NCI-H128 (cell line): ENCODE data around the gene GAS2L1.

Source experiments
- DNase-seq: peaks from one replicate; lab custom pipeline; 2025; ENCODE audit not compliant: unreplicated experiment; lab: John Stamatoyannopoulos, UW

Gene GAS2L1

DNA sequence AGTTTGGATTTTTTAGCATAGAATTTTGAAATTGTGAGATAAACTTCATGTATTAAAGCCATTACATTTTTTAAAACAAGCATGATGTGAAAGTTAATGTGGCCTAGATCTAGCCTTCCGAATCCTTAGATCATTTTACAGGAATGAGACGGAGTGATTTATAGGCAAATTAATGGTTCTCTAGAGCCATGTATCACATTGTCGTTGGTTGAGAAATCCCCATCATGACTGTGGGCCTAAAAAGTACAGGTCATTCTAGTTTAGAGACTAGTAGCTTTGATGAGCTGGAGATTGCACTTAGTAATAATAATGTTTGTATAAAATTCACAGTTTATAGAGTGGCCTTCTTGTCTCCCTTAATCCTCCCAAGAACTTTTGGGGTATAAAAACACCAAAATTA lies 31.3 kb upstream of the GAS2L1 start:
- no peak for DNase-seq

DNA sequence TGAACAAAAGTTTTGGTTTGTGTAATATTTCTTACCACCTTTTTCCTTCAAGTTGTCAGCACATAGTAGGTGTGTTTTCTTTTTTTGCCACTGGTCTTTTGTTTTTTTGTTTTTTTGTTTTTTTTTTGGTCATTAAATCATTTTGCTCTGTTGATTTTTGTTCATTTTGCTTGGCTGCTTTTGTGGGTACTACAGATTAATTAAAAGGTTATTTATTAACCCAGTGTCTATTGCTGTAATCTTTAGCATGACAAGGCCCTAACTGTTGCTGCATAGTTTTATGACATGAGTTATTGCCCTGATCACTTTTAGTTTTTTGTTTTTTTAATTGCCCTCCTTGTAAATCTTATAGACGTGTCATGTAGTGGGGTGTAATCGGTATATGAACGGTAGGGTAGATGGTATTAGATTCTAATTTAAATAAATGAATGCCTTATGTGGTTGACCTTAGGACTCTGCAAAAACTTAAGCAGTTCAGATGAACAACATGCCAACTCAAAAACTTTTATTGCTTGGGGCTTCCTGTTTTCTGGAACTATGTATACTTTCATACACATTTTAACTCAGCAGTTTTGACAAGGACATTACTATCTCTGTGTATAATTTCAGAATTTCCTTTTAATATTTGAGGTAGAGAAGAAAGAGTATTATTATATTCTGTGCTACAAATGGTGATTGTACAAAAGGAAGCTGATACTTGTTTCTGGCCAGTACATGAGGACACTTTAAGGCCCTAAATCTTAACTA lies 30.5 kb upstream of the GAS2L1 start:
- no peak for DNase-seq

DNA sequence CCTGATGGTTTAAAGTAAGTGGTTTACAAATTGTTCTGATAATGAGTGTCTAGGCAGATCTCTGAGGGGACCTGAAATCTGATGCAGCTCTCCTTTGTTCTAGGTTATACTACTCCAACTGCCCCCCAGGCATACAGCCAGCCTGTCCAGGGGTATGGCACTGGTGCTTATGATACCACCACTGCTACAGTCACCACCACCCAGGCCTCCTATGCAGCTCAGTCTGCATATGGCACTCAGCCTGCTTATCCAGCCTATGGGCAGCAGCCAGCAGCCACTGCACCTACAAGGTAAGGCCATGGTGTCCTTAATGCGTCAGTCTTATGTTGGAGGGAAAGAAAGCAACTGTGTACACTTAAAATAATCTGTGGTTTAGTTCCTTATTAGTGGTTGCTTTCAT lies 28.5 kb upstream of the GAS2L1 start:
- DNase-seq, result no peak

DNA sequence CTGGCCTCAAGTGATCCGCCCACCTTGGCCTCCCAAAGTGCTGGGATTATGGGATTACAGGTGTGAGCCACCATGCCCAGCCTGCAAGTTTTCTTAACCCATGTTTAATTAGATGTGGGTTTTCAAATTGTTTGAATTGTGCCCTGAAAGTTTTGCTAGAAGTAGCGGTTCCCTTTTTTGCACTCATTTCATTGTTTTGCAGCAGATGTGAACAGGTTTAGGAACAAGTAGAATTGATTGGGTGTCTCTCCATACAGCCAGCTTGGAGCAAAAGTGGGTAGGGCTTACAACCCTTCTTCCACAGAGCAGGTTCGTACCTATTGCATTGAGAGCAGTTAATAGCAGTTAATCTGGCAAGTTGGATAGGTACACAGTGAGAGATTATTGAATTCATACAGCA lies 22.3 kb upstream of the GAS2L1 start:
- DNase-seq, result no peak

DNA sequence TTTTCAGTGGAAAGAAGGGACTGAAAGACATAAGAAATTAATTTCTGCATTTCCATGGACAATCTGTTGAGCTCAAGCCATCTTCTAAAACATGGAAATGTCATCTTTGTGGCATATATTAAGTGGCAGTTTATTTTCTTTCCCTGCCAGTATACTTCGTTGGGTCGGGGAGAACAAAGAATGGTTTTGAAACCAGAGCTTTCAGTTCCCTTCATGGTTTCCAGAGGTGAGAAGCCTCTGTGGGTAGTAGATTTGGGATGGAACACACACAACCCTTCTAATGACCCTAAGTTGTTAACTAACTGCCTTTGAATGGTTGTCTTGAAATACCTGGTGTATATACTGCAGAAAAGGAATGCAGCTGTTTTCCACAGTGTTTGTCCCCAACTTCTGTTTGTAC lies 17.6 kb upstream of the GAS2L1 start:
- DNase-seq, result no peak

DNA sequence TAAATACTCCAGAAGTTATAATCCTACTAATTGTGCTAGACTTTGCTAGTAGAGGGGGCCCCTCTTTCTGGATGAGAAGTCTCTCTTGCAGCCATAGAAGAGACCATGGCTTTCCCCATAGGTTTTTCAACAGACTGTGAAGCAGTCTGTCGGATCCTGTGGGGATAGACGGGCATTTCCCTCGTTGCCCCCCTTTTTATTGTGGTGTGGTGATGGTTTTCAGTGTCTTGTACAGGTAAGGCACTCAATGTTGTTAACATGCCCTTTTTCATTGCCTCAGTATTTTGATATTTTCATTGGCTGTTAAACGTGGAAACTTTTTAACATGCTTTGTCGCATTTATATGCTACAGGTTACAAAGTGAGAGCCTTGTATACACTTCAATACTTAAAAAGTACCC lies 16.4 kb upstream of the GAS2L1 start:
- no peak for DNase-seq

DNA sequence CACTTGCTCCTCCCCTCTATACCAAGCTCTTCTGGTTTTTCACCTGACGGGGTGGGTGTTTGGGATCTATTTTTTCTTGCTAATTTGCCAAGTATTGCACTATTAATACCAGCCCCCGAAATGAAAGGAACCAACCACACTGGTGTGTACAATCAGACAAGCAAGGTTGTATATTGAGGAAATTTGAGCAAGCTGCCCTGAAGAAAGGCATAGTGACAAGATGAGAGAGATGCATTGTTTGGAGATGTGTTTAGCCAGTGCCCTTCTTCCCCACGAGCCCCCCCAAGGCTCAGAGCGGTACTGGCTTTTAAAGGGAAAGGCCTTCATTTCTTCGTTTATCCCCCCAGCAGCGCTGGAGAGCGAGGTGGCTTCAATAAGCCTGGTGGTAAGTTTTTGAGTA lies 15.2 kb upstream of the GAS2L1 start:
- no peak for DNase-seq

DNA sequence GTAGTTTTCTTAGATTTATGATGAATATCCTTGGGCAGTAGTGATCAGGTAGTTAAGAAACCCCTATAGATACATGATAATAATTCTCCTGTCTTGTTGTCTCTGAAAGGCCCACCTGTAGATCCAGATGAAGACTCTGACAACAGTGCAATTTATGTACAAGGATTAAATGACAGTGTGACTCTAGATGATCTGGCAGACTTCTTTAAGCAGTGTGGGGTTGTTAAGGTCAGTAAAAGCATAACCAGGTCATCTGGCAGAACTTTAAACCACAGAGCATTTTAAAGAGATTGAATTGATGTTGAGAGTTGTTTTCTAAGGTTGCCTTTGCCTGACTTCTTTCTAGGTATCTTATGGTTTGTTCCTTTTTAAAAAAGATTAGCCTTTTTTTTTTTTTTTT lies 14.1 kb upstream of the GAS2L1 start:
- no peak for DNase-seq

DNA sequence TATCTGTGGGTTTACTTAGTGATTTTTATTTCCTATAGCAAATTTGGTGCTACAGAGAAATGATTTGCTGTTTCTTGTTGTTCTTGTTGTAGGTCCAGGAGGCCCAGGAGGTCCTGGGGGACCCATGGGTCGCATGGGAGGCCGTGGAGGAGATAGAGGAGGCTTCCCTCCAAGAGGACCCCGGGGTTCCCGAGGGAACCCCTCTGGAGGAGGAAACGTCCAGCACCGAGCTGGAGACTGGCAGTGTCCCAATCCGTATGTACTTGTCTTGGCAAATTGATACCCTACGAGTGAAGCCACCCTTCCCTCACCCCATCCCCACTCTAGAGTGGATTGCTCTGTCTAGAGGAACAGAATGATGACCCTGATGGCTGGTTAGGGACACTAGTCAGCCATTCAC lies 7.8 kb upstream of the GAS2L1 start:
- no peak for DNase-seq

DNA sequence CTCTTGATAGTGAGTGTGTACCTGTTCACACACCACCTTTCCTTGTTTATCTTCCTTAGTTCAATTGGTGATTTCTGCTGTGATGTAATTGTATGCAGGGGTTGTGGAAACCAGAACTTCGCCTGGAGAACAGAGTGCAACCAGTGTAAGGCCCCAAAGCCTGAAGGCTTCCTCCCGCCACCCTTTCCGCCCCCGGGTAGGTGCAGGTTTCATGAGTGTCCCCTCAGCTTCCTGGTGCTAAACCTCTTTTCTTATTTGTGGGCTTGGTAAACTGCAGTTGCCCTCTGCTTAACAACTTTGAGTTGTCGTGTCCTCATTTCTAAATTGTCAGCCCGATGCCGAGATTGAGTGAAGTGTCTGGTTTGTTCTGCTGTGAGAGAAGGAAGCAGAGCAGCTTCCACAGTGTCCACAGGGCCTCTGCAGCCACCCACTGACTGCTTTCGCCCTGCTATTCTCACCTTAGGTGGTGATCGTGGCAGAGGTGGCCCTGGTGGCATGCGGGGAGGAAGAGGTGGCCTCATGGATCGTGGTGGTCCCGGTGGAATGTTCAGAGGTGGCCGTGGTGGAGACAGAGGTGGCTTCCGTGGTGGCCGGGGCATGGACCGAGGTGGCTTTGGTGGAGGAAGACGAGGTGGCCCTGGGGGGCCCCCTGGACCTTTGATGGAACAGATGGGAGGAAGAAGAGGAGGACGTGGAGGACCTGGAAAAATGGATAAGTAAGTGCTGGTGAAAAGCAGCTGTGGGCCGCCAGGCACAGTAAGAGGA lies 7.1 kb upstream of the GAS2L1 start:
- no peak for DNase-seq

DNA sequence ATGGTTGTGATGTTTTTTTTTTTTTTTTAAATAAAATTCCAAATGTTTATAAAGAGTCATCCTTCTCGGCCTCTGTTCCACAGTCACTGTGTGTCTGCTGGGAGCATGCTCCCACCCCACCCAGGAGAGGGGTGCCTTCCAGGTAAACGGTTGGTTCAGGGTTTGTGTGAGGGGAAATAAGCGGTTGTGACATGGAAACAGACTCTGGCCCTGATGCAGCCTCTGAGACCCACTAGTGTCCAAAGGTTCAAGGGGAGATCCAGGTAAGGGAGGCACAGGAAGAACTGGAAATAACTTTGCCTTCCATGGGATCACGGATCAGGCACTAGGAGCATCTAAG lies 6.0 kb upstream of the GAS2L1 start:
- DNase-seq, result no peak

DNA sequence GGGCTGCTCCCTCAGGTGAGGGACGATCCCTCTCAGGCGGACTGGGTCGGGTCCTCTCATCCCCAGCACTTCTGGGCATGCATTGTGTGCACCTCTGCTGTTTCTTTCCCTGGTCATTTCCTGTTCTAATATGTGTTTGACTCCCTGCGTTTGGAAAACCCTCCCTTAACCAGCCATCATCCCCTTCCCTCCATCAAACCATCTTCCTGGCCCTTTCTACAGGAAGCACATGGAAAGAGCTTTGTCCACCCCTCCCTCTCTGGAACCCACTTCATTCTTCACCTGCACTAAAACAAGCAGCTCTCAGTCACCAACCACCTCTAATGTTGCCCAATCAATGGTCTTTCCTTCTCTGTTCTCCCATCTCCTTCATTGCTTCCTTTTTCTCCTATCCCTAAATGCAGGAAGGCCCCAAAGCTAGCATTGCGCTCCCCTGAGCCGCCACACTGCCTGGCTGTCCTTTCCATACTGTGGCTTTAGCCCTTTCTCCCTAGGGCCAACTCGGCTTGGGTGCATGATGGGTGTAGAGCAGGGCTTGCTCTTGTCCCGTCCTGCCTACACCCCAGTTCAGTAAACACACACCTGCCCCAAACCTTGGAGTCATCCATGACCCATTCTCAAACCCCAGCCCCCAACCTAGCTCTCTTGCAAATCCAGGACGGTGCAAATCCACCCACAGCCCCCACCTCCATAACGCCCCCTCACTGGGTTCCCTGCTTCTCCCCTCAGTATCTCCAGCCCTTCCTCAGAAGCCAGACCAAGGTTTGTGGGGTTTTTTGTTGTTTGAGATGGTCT lies 5.4 kb upstream of the GAS2L1 start:
- no peak for DNase-seq

DNA sequence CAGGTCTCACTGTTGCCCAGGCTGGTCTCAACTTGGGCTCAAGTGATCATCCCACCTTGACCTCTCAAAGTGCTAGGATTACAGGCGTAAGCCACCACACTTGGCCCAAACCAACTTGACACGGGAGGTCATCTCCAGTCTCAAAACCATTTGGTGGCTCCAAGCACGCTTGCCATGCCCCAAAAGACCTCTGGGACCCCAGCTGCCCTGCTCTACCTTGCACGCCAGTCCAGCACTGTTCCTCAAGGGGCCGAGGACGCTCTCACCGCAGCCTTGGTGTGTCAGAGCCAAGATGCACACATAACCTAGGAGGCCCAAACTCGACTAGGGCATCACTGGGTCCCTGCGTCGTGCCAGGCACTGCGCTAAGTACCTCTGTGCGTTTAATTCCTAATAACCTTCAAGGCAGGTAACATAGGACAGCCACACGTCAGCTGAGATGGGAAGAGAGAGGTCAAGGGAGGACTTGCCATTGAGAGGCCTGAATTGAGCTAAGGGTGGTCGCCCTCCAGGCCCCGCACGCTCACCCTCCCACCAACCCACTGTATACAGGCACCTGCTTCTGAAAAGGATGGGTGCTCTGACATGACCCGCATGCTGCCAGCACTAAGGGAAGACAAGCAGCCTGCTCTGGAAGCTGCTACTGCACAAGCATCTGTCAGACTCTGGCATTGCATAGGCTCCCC lies 4.6 kb upstream of the GAS2L1 start:
- DNase-seq, result no peak

DNA sequence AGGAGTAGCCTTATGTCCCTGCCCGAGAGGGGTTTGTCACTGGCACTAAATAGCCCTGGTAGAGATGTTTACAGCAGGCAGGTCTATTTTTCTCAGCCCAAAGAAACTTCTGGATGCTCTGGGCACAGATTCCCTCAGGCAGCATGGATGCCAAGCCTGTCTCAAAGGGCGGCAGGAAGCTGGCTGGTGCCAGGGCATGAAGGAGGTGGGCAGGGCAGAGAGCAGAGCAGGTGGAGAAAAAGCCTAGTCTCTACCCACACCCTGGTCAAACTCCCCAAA lies 4.1 kb upstream of the GAS2L1 start:
- DNase-seq, result no peak

DNA sequence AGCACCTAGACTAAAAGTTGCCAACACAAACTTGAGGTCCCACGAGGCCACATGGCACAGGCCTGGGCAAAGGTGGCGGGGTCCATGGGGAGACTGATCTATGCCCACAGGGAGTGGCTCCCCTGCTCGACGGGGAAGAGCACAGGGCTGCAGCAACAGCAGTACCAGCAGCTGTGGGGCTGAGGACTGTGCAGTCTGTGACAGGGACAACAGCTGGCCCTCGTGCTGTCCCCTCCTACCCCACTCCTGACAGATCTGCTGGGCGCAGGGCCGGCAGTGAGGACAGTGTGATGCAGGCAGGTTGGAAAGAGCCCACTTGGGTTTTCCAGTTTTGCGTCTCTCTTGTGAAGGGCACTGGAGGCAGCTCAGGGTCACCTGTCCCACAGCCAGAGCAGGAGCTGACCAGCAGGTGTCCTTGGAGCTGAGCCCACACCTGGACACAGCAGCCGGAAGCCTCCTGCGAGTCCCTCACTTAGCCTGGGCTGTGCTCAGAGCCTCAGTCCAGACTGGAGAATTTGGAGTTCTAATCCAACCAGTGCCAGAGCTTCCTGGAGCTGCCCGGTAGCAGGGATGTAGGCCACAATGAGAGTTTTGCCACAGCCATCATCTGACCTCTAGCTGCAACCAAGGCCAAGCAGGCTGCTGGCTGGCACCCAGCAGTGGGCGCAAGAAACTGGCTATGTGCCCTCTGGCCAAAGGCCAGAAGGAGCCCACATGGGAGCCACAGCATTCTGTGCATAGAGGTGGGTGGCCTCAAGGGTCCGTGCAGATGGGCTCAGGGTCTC lies 3.6 kb upstream of the GAS2L1 start:
- no peak for DNase-seq

DNA sequence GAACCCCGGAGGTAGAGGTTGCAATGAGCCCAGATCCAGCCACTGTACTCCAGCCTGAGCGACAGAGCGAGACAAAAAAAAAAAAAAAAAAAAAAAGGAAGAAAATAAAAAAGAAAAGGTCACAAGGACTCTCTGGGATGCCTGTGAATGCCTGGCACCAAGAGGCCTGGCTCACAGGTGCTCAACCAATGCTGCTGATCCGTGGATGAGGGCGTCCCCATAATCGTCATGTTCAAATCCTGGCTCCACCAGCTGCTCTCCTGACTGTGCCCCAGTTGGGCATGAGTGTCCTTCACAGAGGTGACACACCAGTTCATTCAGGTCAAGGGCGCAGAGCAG lies 645 bp upstream of the GAS2L1 start:
- DNase-seq, result no peak

DNA sequence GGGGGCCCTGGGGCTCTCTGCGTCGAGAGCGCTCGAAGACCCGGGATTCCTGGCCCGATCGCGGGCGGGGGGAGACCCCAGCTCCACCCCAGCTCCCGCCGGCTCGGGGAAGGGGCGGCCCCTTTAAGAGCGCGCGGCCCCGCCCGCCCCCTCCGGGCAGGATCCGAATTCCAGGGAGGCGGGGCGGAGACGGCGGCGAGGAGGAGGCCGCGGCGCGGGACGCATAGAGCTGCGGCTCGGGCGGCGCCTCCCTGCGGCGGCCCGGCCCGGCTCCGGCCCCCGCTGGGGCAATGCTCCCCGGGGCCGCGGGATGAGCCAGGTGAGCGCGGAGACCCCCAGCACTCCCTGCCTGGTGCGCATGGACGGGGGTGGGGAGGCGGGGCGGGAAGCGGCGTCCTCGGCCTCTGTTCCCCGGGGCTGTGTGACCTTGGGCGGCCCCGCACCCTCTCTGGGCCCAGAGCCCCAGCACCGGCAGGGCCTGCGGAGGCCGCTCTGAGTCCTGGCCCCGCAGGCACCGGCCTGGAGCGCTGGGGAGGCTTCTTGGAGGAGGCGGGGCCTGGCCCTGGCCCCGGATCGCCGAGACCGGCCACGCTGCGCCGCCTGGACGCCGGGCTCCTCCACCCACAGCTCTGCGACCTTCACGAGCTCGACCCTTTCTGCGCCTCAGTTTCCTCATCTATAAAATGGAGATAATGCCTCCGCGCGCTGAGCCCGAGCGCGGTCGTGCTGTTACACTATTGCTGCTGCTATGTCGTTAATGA lies 565 bp downstream of the GAS2L1 start:
- peak; percentile 2 for DNase-seq

DNA sequence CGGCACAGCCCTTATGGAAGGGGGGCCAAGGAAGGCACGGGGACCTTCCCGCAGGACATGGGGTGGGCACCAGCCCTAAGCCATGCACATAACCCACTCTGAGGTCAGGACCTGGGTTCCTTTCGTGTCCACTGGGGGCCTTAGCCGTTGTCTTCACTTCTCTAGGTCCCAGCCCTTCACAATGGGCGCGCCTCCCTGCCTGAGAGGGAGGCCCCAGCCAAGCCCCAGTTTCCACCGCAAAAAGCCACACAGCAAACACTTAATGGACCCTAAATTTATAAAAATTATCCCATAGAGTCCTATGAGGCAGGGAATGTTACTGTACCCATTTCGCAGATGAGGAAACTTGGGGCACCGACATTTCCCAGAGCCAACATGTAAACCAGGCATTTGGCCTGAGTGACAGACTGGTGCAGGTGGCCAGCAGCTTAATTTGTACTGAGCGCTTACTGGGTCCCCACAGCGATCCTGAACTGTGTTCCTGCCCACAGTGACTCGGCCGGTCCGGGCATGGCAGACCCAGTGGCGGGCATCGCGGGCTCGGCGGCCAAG lies 1.2 kb downstream of the GAS2L1 start:
- DNase-seq, result no peak

DNA sequence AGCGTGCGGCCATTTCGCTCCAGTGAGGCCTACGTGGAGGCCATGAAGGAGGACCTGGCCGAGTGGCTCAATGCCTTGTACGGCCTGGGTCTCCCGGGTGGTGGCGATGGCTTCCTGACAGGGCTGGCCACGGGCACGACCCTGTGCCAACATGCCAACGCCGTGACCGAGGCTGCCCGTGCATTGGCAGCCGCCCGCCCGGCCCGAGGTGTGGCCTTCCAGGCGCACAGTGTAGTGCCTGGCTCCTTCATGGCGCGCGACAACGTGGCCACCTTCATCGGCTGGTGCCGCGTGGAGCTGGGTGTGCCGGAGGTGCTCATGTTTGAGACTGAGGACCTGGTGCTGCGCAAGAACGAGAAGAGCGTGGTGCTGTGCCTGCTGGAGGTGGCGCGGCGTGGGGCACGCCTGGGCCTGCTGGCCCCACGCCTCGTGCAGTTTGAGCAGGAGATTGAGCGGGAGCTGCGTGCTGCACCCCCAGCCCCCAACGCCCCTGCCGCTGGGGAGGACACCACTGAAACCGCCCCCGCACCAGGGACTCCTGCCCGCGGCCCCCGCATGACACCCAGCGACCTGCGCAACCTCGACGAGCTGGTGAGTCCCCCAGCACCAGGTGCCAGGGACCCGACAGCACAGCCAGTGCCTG lies 1.8 kb downstream of the GAS2L1 start:
- DNase-seq, result no peak
